Trophoblast cell (in vitro differentiated cells and primary cell): ENCODE measurements around the gene PFDN5.

Experiments
- DNase-seq, 2 donors: peaks; one replicate each; pipeline ENCODE4 v3.0.0-alpha.2; 2016
- H2AFZ ChIP-seq: 2 replicates; pipeline ENCODE4 v1.6.1; 2013; ENCODE audit warnings: low read length, moderate library complexity, mild to moderate bottlenecking; ENCODE audit not compliant: insufficient read depth, poor library complexity
- H2AK5ac ChIP-seq: 2 replicates; pipeline ENCODE4 v1.6.1; 2013; ENCODE audit warnings: mild to moderate bottlenecking, low read length
- H2BK120ac ChIP-seq: 2 replicates; pipeline ENCODE4 v1.6.1; 2013; ENCODE audit warnings: low read length, mild to moderate bottlenecking, moderate library complexity; ENCODE audit not compliant: insufficient read depth, poor library complexity
- H2BK12ac ChIP-seq: 2 replicates; pipeline ENCODE4 v1.6.1; 2013; ENCODE audit warnings: mild to moderate bottlenecking, low read length, moderate library complexity
- H2BK5ac ChIP-seq: 2 replicates; pipeline ENCODE4 v1.6.1; 2013; ENCODE audit warnings: low read length, low read depth, moderate library complexity, mild to moderate bottlenecking; ENCODE audit not compliant: poor library complexity
- H3K14ac ChIP-seq: 2 replicates; pipeline ENCODE4 v1.6.1; 2013; ENCODE audit warnings: mild to moderate bottlenecking, low read length
- H3K18ac ChIP-seq: 2 replicates; pipeline ENCODE4 v1.6.1; 2013; ENCODE audit warnings: mild to moderate bottlenecking, low read length
- H3K23ac ChIP-seq: 2 replicates; pipeline ENCODE4 v1.6.1; 2013; ENCODE audit warnings: low read length
- H3K27ac ChIP-seq: 2 replicates; pipeline ENCODE4 v1.5.1; 2013; ENCODE audit warnings: low read depth, mild to moderate bottlenecking, inconsistent platforms, low read length, moderate library complexity
- H3K27me3 ChIP-seq: 2 replicates; pipeline ENCODE4 v1.6.1; 2013; ENCODE audit warnings: inconsistent platforms, mild to moderate bottlenecking, low read length, moderate library complexity; ENCODE audit not compliant: insufficient read depth
- H3K36me3 ChIP-seq, 2 experiments: 1 replicate in 1 of 2; 2 replicates in 1 of 2; pipeline ENCODE4 v1.6.1; 2013; ENCODE audit warnings: low read length in 2 of 2, mild to moderate bottlenecking in 2 of 2, moderate library complexity in 1 of 2; ENCODE audit not compliant: insufficient read depth in 2 of 2, control insufficient read depth in 1 of 2
- H3K4ac ChIP-seq: 2 replicates; pipeline ENCODE4 v1.6.1; 2013; ENCODE audit warnings: low read depth, mild to moderate bottlenecking, low read length, moderate library complexity
- H3K4me1 ChIP-seq, 2 experiments: 1 replicate in 1 of 2; 2 replicates in 1 of 2; pipeline ENCODE4 v1.6.1; 2013; ENCODE audit warnings: low read length in 2 of 2, mild to moderate bottlenecking in 2 of 2, moderate library complexity in 1 of 2; ENCODE audit not compliant: insufficient read depth in 2 of 2, control insufficient read depth in 1 of 2
- H3K4me2 ChIP-seq: 2 replicates; pipeline ENCODE4 v1.6.1; 2013; ENCODE audit warnings: inconsistent platforms, mild to moderate bottlenecking, low read length, moderate library complexity
- H3K4me3 ChIP-seq: 2 replicates; pipeline ENCODE4 v1.5.1; 2013; ENCODE audit warnings: mild to moderate bottlenecking, low read depth, low read length, inconsistent platforms
- H3K79me1 ChIP-seq: one replicate; pipeline ENCODE4 v1.6.1; 2013; ENCODE audit warnings: low read length
- H3K79me2 ChIP-seq: 2 replicates; pipeline ENCODE4 v1.6.1; 2013; ENCODE audit warnings: low read length, mild to moderate bottlenecking; ENCODE audit not compliant: control insufficient read depth, insufficient read depth, poor library complexity
- H3K9ac ChIP-seq: 2 replicates; pipeline ENCODE4 v1.6.1; 2013; ENCODE audit warnings: mild to moderate bottlenecking, low read length
- H3K9me3 ChIP-seq: 2 replicates; pipeline ENCODE4 v1.6.1; 2013; ENCODE audit warnings: low read depth, mild to moderate bottlenecking, control low read depth, inconsistent platforms, low read length; ENCODE audit not compliant: insufficient read depth
- H4K12ac ChIP-seq: 2 replicates; pipeline ENCODE4 v1.6.1; 2013; ENCODE audit warnings: low read depth, mild to moderate bottlenecking, low read length, moderate library complexity
- H4K8ac ChIP-seq: 2 replicates; pipeline ENCODE4 v1.6.1; 2013; ENCODE audit warnings: low read depth, mild to moderate bottlenecking, low read length, moderate library complexity
- H4K91ac ChIP-seq: one replicate; pipeline ENCODE4 v1.6.1; 2013; ENCODE audit warnings: low read depth, mild to moderate bottlenecking, low read length, moderate library complexity
- WGBS: extraction: QIAGEN DNeasy Blood & Tissue Kit; methylation state at CpG from one replicate; pipeline ENCODE4 v1.1.7; 2013; ENCODE audit warnings: missing lambda C conversion rate; ENCODE audit not compliant: insufficient read length, insufficient coverage; ENCODE audit errors: extremely low coverage; 5-methylcytosine and 5-hydroxymethylcytosine counted together

PFDN5 gene

GRCh38 chr12:53344487-53344823 is 49.1 kb downstream of the PFDN5 start:
- peak overlapping the region; percentile 31 for H3K4me3 ChIP-seq
- no peak overlapping the region for H4K12ac ChIP-seq
- no peak overlapping the region for H3K4ac ChIP-seq
- no peak overlapping the region for H2BK120ac ChIP-seq
- no peak overlapping the region for H2BK5ac ChIP-seq
- peak overlapping the region; percentile 5 for H4K8ac ChIP-seq
- no peaks in the 10 kb centered on the region for H3K27me3 ChIP-seq
- H4K91ac ChIP-seq = peak overlapping the region; percentile 2
- H2AK5ac ChIP-seq = no peak overlapping the region
- H3K27ac ChIP-seq = no peak overlapping the region
- no peaks in the 10 kb centered on the region for H3K9me3 ChIP-seq
- no peak overlapping the region for H3K14ac ChIP-seq
- no CpG with 5 or more reads among the region's 19 CpGs for WGBS
- H3K79me1 ChIP-seq = peaks cover 6% of the 10 kb centered on the region
- DNase-seq = no peak
- peaks cover 2 to 3% of the 10 kb centered on the region in 2 experiments for H3K4me1 ChIP-seq
- H3K18ac ChIP-seq = no peak overlapping the region
- H3K23ac ChIP-seq = no peak overlapping the region
- peak overlapping the region; percentile 19 for H2AFZ ChIP-seq
- H2BK12ac ChIP-seq = no peak overlapping the region
- H3K4me2 ChIP-seq = peak overlapping the region; percentile 95
- H3K36me3 ChIP-seq = no peaks in the 10 kb centered on the region
- H3K9ac ChIP-seq = no peak overlapping the region
- H3K79me2 ChIP-seq = peaks cover 2% of the 10 kb centered on the region

GRCh38 chr12:53344824-53345485 is 49.6 kb downstream of the PFDN5 start:
- Histone ChIP-seq H3K27me3 (no peaks in the 10 kb centered on the region), H3K4me3 (peak overlapping the region; percentile 75), H3K79me2 (peaks cover 2% of the 10 kb centered on the region), H4K12ac (peak overlapping the region; percentile 70), H3K4me1 (peaks cover 2 to 3% of the 10 kb centered on the region in 2 experiments), H2BK5ac (peak overlapping the region; percentile 37), H3K4ac (no peak overlapping the region), H2BK12ac (peak overlapping the region; percentile 59), H4K8ac (peak overlapping the region; percentile 89), H2AFZ (peak overlapping the region; percentile 85), H3K18ac (peak overlapping the region; percentile 20), H3K23ac (no peak overlapping the region), H3K36me3 (no peaks in the 10 kb centered on the region), H4K91ac (peak overlapping the region; percentile 48), H3K9me3 (no peaks in the 10 kb centered on the region), H3K27ac (no peak overlapping the region), H2AK5ac (no peak overlapping the region), H2BK120ac (no peak overlapping the region), H3K4me2 (peak overlapping the region; percentile 95), H3K14ac (peak overlapping the region; percentile 84), H3K79me1 (peaks cover 6% of the 10 kb centered on the region), H3K9ac (peak overlapping the region; percentile 70)
- no CpG with 5 or more reads among the region's 50 CpGs for WGBS
- peak; percentile 54 to 71 for DNase-seq

GRCh38 chr12:53345486-53346188 is 50.3 kb downstream of the PFDN5 start:
- Histone ChIP-seq H3K14ac (no peak overlapping the region), H3K23ac (no peak overlapping the region), H3K79me2 (peaks cover 2% of the 10 kb centered on the region), H3K4ac (no peak overlapping the region), H4K12ac (no peak overlapping the region), H2BK120ac (no peak overlapping the region), H2BK12ac (no peak overlapping the region), H3K4me1 (peaks cover 2 to 3% of the 10 kb centered on the region in 2 experiments), H3K79me1 (peaks cover 6% of the 10 kb centered on the region), H3K9me3 (no peaks in the 10 kb centered on the region), H3K9ac (no peak overlapping the region), H3K36me3 (no peaks in the 10 kb centered on the region), H3K18ac (no peak overlapping the region), H2AK5ac (no peak overlapping the region), H2AFZ (no peak overlapping the region), H2BK5ac (no peak overlapping the region), H3K4me3 (no peak overlapping the region), H4K8ac (no peak overlapping the region), H4K91ac (no peak overlapping the region), H3K27ac (no peak overlapping the region), H3K27me3 (no peaks in the 10 kb centered on the region), H3K4me2 (peak overlapping the region; percentile 95)
- DNase-seq = no peak
- WGBS = no CpG with 5 or more reads among the region's 10 CpGs

- no peak for DNase-seq
- no peak overlapping the region for H4K8ac ChIP-seq
- no peak overlapping the region for H2AFZ ChIP-seq
- H3K36me3 ChIP-seq = no peaks in the 10 kb centered on the region
- peaks cover 6% of the 10 kb centered on the region for H3K79me1 ChIP-seq
- H3K4me2 ChIP-seq = no peak overlapping the region
- H3K9ac ChIP-seq = no peak overlapping the region
- no peak overlapping the region for H3K23ac ChIP-seq
- no peak overlapping the region for H3K4ac ChIP-seq
- WGBS = no CpG with 5 or more reads among the region's 1 CpG
- peaks cover 2 to 3% of the 10 kb centered on the region in 2 experiments for H3K4me1 ChIP-seq
- no peak overlapping the region for H4K12ac ChIP-seq
- H3K4me3 ChIP-seq = no peak overlapping the region
- no peak overlapping the region for H3K27ac ChIP-seq
- H3K79me2 ChIP-seq = peaks cover 2% of the 10 kb centered on the region
- H4K91ac ChIP-seq = no peak overlapping the region
- H3K14ac ChIP-seq = no peak overlapping the region
- H3K9me3 ChIP-seq = no peaks in the 10 kb centered on the region
- no peak overlapping the region for H2AK5ac ChIP-seq
- no peak overlapping the region for H2BK5ac ChIP-seq
- no peak overlapping the region for H3K18ac ChIP-seq
- no peaks in the 10 kb centered on the region for H3K27me3 ChIP-seq
- no peak overlapping the region for H2BK120ac ChIP-seq
- H2BK12ac ChIP-seq = no peak overlapping the region
These were observed 51.1 kb downstream of the PFDN5 start for GRCh38 chr12:53346491-53346890.
